Osteocyte (in vitro differentiated cells): ENCODE results near the gene CEBPA. TPM values are rescaled to one million over a fixed set of nuclear protein-coding genes. Genes with fewer than 3 reads are reported as not detected.

Source experiments
- DNase-seq: peaks from one replicate; pipeline ENCODE4 v3.0.0; 2021; ENCODE audit warnings: mixed read lengths; ENCODE audit not compliant: unreplicated experiment; ENCODE audit errors: extremely low spot score
- H3K27ac Mint-ChIP-seq: one replicate; pipeline ENCODE4 v1.8.0; 2021; ENCODE audit warnings: mild to moderate bottlenecking, mixed read lengths; ENCODE audit not compliant: unreplicated experiment
- H3K27me3 Mint-ChIP-seq: one replicate; pipeline ENCODE4 v1.8.0; 2021; ENCODE audit warnings: mixed read lengths; ENCODE audit not compliant: unreplicated experiment
- H3K36me3 Mint-ChIP-seq: one replicate; pipeline ENCODE4 v1.8.0; 2021; ENCODE audit warnings: mixed read lengths; ENCODE audit not compliant: unreplicated experiment
- H3K4me1 Mint-ChIP-seq: one replicate; pipeline ENCODE4 v1.8.0; 2021; ENCODE audit warnings: mixed read lengths; ENCODE audit not compliant: unreplicated experiment
- H3K4me3 Mint-ChIP-seq: one replicate; pipeline ENCODE4 v1.8.0; 2021; ENCODE audit warnings: mild to moderate bottlenecking, moderate library complexity, mixed read lengths; ENCODE audit not compliant: unreplicated experiment
- H3K9me3 Mint-ChIP-seq: one replicate; pipeline ENCODE4 v1.8.0; 2021; ENCODE audit warnings: mixed read lengths; ENCODE audit not compliant: unreplicated experiment
- total RNA-seq: library from RNA; stranded (reverse); gene quantifications from 2 replicates; pipeline ENCODE4 v1.2.1, GENCODE V29; 2021
- TF ChIP-seq, protein P1 (sequence below): fragments of 200-600 bp; sonication (generic); IDR thresholded peaks from 2 replicates; pipeline ENCODE4 v1.5.0; 2021; ENCODE audit warnings: antibody characterized with exemption, mild to moderate bottlenecking, moderate library complexity

CEBPA gene
- total RNA-seq, 1 donor from 2014 or later, result 0.86 TPM

DNA sequence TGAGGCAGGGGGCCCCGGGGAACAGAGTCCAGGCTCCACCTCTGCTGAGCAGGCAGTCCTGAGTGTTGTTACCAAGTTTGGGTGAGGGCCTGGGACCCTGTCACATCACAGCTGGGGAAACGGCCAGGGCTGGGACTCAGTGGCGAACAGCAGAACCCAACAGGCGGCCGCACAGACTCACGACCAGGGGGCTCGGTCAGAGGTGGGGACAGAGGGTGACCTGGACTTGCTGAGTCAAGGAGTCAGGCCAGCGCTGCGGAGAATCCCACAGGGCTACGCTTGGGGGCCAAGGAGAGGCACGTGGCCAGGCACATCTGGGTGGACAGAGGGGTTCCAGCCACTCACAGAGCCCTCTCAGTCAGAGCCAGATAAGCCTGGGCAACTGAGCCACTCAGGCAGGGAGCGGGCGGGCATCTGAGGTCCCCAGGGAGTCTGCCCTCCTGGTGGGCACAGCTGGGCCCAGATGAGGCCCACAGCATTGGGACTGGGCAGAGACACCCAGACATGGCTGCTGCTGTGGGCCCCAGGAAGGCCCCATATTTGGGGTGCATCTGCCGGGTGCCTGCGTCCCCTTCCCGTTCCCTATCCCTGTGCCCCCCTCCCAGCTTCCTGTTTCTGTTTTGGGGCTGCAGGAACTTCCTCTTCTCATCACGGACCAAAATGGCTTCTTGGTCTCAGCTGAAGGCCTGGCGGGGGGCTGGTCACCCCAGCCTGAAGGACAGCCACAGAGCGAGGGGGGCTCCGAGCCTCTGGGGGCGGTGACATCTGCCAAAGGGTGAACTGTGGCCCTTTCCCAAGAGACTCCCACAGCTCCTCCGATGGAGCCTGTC lies 34.0 kb downstream of the CEBPA start:
- no peaks in the 10 kb centered on the region for H3K36me3 Mint-ChIP-seq
- H3K27me3 Mint-ChIP-seq, result no peaks in the 10 kb centered on the region
- no peak overlapping the region for H3K4me3 Mint-ChIP-seq
- H3K27ac Mint-ChIP-seq, result no peak overlapping the region
- H3K4me1 Mint-ChIP-seq, result peaks cover 5% of the 10 kb centered on the region
- TF ChIP-seq, protein P1, sequence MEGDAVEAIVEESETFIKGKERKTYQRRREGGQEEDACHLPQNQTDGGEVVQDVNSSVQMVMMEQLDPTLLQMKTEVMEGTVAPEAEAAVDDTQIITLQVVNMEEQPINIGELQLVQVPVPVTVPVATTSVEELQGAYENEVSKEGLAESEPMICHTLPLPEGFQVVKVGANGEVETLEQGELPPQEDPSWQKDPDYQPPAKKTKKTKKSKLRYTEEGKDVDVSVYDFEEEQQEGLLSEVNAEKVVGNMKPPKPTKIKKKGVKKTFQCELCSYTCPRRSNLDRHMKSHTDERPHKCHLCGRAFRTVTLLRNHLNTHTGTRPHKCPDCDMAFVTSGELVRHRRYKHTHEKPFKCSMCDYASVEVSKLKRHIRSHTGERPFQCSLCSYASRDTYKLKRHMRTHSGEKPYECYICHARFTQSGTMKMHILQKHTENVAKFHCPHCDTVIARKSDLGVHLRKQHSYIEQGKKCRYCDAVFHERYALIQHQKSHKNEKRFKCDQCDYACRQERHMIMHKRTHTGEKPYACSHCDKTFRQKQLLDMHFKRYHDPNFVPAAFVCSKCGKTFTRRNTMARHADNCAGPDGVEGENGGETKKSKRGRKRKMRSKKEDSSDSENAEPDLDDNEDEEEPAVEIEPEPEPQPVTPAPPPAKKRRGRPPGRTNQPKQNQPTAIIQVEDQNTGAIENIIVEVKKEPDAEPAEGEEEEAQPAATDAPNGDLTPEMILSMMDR, result no peak
- no peak for DNase-seq
- H3K9me3 Mint-ChIP-seq, result no peaks in the 10 kb centered on the region

DNA sequence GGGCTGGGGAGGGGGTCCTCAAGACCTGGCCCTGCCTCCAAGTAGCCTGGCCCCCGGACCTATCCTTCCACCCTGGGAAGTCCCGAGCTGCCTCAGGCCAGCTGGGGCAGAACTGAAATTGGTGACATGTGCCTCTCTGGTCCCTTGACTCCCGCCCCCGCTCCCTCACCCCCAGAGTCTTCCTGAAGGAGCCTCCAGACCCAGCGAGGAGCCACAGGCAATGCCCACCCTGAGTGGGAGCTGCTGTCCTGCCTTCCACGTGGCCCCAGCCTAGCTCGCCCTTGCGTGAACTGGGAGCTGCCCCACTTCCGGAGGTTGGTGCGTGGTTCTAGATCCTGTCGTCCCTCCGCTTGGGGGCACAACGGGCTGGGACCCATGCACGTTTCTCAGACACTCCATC lies 34.6 kb downstream of the CEBPA start:
- Mint-ChIP-seq H3K27ac (no peak overlapping the region), H3K4me1 (no peaks in the 10 kb centered on the region), H3K9me3 (no peaks in the 10 kb centered on the region), H3K27me3 (no peaks in the 10 kb centered on the region), H3K4me3 (no peak overlapping the region), H3K36me3 (no peaks in the 10 kb centered on the region)
- DNase-seq, result no peak
- TF ChIP-seq, protein P1, result no peak

DNA sequence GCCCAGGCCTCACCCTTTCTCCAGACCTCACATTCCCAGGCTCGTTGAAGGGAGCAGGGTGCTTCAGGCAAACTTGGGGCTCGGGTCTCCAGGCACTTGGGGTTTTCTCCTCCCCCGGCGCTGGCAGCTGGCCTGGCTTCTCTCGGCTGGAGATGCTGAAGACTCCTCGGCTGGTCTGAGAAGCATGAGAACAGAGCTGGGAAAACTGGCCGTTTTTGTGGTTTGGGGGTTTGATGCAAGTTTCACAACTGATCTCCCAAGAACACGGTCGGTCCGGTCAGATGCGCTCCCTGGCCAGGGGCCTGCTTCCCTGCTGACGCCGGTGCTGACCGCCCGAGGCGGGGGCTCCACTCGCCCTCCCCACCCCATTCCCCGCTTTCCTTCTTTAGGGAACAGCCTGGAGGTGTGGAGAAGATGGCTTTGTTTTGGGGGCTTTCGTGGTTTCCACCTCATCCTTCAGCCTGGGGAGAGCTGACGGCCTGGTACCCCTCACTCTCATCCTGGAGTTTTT lies 35.3 kb downstream of the CEBPA start:
- H3K36me3 Mint-ChIP-seq, result no peaks in the 10 kb centered on the region
- no peaks in the 10 kb centered on the region for H3K9me3 Mint-ChIP-seq
- DNase-seq, result no peak
- H3K27ac Mint-ChIP-seq, result no peak overlapping the region
- TF ChIP-seq, protein P1, result no peak
- no peaks in the 10 kb centered on the region for H3K27me3 Mint-ChIP-seq
- no peaks in the 10 kb centered on the region for H3K4me1 Mint-ChIP-seq
- no peak overlapping the region for H3K4me3 Mint-ChIP-seq

DNA sequence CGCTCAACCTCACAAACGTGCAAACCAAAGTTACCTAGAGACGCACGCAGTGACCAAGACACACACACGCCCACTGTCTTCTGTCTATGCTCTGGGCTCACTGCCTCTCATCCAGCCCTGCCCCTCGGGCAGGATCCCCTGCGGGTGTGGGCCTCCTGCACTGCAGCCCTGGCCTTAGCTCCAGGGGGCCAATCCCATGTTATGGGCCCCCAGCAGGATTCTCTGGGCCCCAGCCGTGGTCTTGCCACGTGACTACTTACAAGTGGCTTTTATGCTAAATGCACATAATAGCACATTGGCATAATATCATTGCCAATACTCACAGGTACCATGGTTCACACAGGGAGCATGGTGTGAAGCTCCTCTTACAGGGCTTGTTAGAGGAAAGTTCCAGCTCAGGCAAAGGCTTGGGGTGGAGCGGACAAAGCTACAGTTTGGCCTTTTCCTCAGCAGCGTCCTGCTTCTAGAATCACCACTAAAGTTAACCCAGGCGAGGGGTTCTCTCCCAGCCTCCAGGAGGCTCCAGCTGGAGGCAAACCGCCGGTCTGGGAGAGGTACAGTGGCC lies 37.4 kb downstream of the CEBPA start:
- H3K27me3 Mint-ChIP-seq, result no peaks in the 10 kb centered on the region
- no peak overlapping the region for H3K27ac Mint-ChIP-seq
- H3K4me3 Mint-ChIP-seq, result no peak overlapping the region
- TF ChIP-seq, protein P1, result no peak
- no peaks in the 10 kb centered on the region for H3K4me1 Mint-ChIP-seq
- no peaks in the 10 kb centered on the region for H3K9me3 Mint-ChIP-seq
- no peak for DNase-seq
- no peaks in the 10 kb centered on the region for H3K36me3 Mint-ChIP-seq

DNA sequence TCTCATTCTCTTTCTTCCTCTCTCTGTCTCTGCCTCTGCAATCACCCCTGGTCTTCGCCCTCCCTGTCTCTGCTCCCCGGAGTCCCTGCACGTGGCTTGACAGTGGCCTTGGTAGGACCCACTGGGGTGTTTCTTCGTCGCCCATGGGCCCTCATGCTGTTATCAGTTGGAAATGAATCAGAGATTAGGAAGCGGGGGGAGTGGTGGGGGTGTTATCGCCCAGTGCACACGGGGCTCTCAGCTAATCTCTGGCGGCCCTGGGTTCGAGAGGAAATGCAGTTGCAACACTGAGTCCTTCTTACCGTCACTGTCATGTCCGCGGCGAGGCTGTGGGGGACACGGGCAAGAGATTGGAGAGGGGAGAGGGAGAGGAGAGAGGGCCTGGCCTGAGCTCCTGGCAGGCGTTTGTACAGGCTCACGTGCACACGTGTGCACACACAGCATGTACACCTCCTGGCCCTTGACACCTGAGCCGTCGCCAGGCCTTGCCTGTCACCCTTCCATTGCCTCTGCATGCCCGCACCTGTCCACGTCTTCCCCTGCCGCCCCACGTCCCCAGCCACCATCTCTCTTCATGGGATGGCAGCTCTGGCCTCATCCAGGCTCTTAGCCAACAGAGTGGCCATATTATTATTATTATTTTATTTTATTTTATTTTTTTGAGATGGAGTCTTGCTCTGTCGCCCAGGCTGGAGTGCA lies 38.9 kb downstream of the CEBPA start:
- no peaks in the 10 kb centered on the region for H3K36me3 Mint-ChIP-seq
- H3K9me3 Mint-ChIP-seq, result no peaks in the 10 kb centered on the region
- no peak overlapping the region for H3K4me3 Mint-ChIP-seq
- H3K27ac Mint-ChIP-seq, result no peak overlapping the region
- DNase-seq, result no peak
- TF ChIP-seq, protein P1, result no peak
- H3K4me1 Mint-ChIP-seq, result no peaks in the 10 kb centered on the region
- H3K27me3 Mint-ChIP-seq, result no peaks in the 10 kb centered on the region
